HG02943 (cell line): ENCODE measurements around the gene TMCC3.

Source experiments
- ATAC-seq: cut with Tn5 transposase; IDR thresholded peaks from one replicate; pipeline ENCODE4 v1.9.1; 2021; ENCODE audit warnings: mild to moderate bottlenecking, low read depth, moderate library complexity; ENCODE audit not compliant: unreplicated experiment

Gene TMCC3

GRCh38 chr12:94674051-94674451 lies 23.7 kb upstream of the TMCC3 start:
- no peak for ATAC-seq

GRCh38 chr12:94673496-94673895 lies 23.1 kb upstream of the TMCC3 start:
- ATAC-seq = no peak

- ATAC-seq = no peak
These were observed 21.6 kb upstream of the TMCC3 start for GRCh38 chr12:94671917-94672316.

- ATAC-seq = no peak
These were observed 20.5 kb upstream of the TMCC3 start for GRCh38 chr12:94670898-94671297.

- ATAC-seq = no peak
These were observed 19.7 kb upstream of the TMCC3 start for GRCh38 chr12:94670075-94670474.

GRCh38 chr12:94667031-94667540 lies 16.7 kb upstream of the TMCC3 start:
- no peak for ATAC-seq

GRCh38 chr12:94666158-94666557 lies 15.8 kb upstream of the TMCC3 start:
- no peak for ATAC-seq

GRCh38 chr12:94663702-94664101 lies 13.3 kb upstream of the TMCC3 start:
- ATAC-seq = no peak

GRCh38 chr12:94663071-94663470 lies 12.7 kb upstream of the TMCC3 start:
- ATAC-seq = no peak

GRCh38 chr12:94660436-94660835 lies 10.1 kb upstream of the TMCC3 start:
- ATAC-seq = no peak

- ATAC-seq = no peak
These were observed 9.1 kb upstream of the TMCC3 start for GRCh38 chr12:94659346-94659930.

GRCh38 chr12:94658931-94659330 lies 8.6 kb upstream of the TMCC3 start:
- ATAC-seq = no peak

GRCh38 chr12:94656556-94656955 lies 6.2 kb upstream of the TMCC3 start:
- no peak for ATAC-seq

- ATAC-seq = no peak
These were observed 811 bp downstream of the TMCC3 start for GRCh38 chr12:94649349-94650142.

GRCh38 chr12:94648578-94648977 lies 1.8 kb downstream of the TMCC3 start:
- ATAC-seq = no peak

- no peak for ATAC-seq
These were observed 6.0 kb downstream of the TMCC3 start for GRCh38 chr12:94644141-94644979.

- no peak for ATAC-seq
These were observed 6.8 kb downstream of the TMCC3 start for GRCh38 chr12:94643606-94644005.

GRCh38 chr12:94641283-94641682 lies 9.1 kb downstream of the TMCC3 start:
- ATAC-seq = no peak

- peak; percentile 47 for ATAC-seq
These were observed 10.0 kb downstream of the TMCC3 start for GRCh38 chr12:94640134-94640928.

- no peak for ATAC-seq
These were observed 11.8 kb downstream of the TMCC3 start for GRCh38 chr12:94638521-94638920.
